HG03103 (cell line): ENCODE measurements around the gene SLC17A6.

Source experiments
- ATAC-seq: cut with Tn5 transposase; IDR thresholded peaks from one replicate; pipeline ENCODE4 v1.9.1; 2021; ENCODE audit warnings: low read depth; ENCODE audit not compliant: unreplicated experiment

The SLC17A6 gene

DNA sequence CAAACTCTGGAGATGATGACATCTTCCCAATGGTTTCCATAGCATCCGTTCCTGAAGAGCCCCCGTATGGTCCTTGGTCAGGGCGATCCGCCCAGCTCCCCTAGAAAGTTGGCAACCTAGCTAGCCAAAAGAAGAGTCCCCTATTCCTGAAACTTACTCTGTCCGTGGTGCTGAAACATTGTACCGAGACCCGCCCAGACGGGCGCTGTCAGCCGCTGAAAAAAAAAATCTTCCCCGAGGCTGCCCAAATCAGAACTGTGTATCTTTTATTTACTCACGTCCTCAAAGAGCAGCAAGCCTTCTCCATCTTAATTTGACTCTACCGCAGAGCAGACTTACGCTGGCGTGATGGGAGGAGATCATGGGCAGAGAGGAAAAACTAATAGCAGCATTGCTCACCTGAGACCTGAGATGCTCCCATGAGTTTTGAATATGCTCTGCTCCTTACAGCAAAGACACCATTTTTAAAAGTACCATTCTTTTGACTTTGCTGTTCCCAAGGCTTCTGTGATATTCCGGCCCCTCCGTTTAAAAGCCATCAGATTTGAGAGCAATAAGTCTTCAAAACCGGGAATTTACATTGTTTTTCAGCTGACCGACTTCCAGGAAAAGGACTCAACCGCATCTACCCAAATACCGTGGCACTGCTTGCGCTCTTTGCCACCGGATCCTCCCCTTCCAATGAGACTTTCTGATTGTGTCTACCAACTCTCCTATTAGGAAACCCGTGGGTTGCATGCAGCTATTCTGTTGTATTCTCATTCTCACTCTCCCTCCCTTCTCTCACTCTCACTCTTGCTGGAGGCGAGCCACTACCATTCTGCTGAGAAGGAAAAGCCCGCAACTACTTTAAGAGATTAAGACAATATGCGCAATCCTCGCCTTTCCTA is at the start of gene SLC17A6:
TSS of gene SLC17A6 (plus strand) at position 786 of the 890 bp plus-strand sequence. CDS start 153 bp downstream, outside the sequence.
- no peak for ATAC-seq

DNA sequence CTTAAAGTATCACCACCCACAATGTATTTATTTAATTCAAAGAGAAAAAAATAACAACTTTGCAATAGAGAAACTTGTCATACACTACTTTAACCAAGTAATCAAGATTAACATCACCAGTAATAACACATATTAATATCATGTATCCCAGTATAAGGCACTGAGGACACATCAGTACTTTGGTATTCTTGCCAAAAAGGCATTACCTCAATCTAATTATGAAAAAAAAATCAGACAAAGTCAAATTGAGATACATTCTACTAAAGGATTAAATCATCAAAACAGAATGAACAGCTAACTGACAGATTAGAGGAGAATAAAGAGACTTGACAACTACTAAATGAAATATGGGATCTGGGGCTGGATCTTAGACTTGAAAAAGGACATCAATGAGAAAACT is 35.8 kb upstream of the SLC17A6 start:
- ATAC-seq, result no peak

DNA sequence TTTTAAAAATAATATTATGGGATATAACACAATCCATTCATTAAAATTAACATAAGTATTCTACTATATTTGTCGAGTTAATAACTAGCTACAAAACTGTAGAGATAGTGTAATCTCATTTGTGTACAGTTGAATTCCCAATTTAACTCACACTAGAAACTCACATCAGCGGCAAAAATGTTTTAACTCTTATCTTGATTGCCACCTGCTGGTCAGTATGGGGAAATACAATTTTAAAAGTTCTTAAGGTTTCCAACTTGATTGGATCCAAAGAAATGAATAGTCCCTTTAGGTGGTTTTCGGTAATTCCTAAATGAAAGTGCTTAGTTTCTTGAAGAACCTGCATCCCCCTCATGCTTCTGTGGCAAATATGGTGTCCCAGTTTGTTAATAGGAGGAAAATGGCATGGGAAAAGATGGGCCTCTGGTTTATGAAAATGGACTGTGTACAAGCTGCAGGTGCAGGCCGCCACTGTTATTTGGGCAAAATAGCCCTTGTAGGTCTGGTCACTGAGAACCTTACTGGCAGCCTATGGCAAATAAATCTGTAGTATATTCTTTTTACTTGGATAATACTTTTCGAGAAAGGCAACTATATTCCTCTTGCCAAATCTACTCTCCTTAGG is 33.7 kb upstream of the SLC17A6 start:
- ATAC-seq, result peak; percentile 60

DNA sequence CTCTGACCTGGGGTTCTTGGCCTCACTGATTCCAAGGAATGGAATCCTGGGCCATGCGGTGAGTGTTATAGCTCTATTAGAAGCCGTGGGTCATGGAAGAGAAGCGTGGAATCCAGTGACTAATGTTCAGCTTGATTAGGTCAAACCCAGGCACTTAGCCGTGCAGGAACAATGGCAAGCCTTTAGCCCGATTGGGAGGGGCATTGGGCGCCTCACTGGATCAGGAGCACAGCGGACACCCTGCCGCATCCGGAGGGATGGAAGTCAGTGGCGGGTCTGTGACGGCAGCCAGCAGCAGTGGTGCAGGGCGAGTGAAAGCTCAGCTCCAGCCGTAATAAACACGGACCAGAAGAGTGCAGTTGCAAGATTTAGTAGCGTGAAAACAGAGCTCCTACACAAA is 20.5 kb upstream of the SLC17A6 start:
- ATAC-seq, result no peak

DNA sequence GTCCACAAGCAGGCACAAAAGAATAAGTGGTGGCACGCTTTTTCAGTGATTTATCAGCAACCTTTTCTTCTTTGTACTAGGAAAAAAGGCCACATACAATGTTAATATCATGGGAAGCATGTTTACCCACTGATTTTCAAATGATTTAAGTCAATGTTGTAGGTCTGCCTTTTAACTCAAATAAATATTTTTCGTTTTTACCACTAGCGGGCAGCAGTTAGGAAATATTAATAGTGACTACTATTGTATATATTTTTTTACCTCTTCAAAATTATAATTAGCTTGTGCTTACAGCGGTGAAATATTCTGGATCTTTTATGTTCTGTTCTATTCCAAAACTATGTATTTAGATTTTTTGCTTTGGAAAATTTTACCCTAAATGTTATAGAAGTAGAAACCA is 6.4 kb upstream of the SLC17A6 start:
- ATAC-seq, result no peak

DNA sequence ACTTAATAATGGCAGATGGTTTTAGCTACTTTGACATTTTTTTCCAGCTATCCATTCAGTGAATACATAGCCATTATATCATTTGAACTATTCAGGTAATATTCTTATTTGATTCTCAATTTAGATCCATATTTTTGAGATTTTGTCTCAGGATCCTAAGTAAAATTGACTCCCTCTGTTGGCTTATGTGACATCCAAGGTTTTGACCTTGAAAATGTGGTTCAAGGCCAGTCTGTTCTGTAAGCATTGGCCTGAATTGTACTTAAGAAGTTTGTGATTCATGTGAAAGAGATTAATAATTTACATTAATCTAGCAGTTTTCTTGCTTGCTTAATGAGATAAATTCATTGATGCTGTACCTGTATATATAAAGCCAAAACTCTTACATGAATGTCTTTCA is 1.6 kb upstream of the SLC17A6 start:
- no peak for ATAC-seq

DNA sequence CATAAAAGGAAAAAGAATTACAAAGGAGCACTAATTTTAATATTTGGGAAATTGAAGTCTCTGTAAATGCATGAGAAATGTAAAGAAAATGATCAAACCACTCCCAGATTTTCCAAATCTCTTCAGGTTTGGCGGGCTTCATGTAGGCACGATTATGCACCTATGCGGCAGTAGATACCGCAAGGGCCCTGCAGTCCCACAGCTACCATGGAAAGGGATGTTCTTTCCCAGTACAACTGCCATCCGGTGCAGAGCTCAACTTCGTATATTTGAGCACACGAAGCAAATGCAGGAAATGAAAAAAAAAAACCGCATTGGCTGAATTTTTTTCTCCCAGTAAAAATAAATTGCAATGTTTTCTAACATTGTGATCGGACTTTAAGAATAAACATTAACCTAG is 1.4 kb downstream of the SLC17A6 start:
- ATAC-seq, result no peak

DNA sequence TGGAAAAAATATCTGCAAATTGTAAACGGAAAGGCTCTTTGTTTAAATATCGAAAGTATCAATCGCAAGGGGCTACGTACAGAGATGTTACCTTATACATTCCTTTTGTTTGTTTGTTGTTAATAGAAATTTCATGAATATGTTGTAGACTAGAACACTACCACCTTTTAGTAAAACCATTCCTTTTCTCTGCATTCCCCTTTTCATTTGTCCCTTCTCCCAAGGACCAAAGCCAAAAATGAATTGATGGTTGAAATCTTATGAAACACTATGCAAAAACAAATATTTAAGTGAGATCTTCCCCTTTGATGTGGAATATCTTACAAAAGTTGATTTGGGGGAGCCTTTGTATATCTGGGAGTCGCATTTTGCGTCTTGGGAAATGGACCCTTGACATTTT is 2.1 kb downstream of the SLC17A6 start:
- ATAC-seq, result no peak

DNA sequence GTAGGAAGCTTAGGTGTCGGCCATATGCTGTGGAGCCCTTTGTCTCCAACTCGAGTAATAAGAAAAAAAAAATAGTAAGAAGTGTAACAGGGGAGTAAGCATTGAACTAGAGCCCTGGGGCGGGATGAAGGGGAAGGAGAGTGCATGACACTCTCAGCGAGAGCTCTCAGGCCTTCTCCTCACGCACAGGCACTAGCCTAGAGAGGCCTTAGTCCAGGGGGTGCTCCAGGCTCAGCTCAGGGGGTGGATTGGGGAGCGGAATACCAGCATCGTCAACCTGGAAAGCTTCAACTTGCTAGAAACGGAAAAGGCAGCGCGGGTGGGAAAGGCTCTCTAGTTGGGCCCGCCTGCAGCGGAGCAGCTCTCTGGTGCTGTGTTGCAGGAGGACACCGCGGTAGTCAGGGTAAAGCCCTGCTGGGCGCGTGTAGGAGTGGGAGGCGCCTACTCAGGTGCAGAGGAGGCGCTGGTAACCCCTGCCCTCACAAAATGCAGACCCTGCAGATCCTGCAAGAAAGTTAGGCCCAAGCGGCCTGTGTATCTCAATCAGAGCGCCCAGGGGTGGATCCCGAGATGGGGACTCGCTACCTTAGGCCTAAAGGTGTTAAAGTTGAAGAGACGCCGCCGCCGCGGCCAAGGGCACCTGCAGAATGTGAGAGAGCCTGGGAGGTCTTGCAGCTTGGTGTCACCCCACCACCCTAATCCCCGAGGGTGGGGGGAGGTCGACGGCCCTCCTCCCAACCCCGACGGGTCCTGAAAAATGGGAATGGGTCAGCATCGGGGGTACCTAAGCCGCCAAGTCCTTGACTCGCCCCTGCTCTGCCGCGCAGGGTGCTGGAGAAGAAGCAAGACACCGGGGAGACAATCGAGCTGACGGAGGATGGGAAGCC is 2.8 kb downstream of the SLC17A6 start:
- no peak for ATAC-seq

DNA sequence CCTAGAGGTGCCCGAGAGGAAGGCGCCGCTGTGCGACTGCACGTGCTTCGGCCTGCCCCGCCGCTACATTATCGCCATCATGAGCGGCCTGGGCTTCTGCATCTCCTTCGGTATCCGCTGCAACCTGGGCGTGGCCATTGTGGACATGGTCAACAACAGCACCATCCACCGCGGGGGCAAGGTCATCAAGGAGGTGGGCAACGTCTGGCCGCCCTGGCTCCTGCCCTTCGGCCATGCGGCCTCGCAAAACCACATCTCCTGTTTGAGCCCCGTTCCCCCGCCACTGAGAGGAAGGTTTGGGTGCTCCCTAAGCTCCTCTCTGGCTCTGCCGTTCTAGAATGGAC is 3.4 kb downstream of the SLC17A6 start:
- no peak for ATAC-seq

DNA sequence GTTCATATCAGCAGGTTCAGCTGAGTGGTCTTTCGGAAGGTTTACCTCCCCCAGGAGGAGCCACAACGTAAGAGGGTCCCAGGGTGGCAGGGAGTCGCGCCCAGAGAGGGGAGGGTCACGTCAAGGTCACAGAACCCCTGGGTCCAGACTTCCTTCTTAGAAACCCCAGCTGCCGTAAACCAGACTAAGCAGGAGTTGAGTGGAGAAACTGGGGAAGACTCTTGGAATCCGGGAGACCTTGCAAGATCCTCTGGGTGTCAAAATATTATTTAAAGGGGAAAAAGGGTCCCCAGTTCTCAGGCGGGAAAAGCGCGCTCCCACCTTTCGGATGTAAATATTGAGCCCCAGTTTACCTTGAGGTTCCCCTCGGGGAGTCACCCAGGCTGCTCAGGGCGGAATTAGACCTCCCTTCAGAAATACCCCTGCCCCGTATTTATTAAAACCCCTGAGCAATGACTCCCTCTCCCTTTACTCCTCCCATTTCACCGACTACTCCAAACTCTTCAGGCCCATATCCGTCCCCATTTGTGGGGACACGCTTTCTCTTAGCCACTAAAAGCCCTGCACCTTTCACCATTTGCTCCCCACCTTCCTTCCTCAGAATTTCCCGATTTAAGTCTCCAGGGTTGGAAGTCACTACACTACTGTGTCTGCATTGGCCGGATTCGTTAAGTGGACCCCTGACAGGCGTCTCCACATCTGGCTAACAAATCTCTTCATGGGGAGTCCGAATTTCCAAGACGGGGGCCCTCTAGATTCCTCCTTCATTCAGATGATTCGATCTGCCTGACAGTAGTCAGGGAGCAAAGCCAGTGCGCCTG is 4.2 kb downstream of the SLC17A6 start:
- ATAC-seq, result no peak

DNA sequence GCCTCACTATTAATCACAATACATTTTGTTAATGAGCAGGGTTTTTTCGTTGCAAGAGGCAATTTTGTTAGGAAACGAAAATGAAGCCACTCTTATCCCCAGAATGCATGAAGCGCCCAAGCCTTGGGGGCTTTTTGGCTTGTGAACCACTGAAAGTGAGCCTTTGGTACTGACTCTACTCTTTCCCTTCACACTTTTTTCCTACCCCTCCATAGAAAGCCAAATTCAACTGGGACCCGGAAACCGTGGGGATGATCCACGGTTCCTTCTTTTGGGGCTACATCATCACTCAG is 4.8 kb downstream of the SLC17A6 start:
- ATAC-seq, result no peak

DNA sequence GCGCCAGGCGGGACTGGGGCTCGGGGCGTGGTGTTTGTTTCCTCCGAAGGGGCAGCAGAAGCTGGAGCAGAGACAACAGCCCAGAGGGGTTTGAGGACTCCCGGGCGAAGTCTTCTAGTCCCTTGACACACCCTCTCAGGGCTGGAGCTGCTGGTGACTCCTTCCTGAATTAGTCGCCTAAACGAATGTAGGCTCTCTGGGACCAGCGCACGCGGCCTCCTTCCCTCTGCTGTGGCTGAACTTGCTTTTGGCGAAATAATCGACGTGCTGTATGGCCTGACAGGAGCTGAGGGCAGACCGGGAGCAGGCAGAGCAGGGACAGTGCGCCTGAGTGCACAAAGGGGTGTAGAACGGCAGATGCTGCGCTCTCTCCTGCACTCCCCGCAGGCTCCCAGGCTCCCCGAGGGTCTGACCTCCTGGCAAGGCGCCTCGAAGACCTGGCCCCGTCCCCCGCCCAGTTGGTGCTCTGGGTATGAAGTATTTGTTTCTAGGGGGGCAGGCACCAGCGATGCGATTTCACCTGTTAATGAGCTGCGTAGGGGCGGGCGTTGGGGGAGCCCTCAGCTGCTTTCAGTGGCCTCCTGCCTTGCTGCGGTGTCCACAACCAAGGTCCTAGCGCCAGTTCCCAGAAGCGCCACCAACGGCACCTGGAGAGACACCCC is 5.3 kb downstream of the SLC17A6 start:
- no peak for ATAC-seq

DNA sequence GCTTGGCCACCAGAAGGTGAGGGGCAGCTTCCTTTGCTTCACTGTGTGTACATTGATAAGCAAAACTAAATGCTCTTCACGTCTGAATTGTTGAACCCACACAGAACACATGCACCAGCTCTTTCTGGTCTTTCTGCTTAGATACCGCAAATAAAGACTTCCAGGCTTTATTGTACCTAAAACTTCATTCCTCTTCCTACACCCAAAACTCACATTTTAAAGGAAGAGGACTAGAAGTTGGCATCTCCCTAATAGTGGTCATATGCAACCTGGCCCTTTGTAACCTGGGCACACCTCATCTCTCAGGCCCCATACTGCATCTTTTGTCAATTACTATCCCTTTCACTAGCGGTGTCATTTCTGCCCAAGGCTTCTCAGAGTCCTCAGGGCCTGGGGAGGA is 5.9 kb downstream of the SLC17A6 start:
- ATAC-seq, result no peak

DNA sequence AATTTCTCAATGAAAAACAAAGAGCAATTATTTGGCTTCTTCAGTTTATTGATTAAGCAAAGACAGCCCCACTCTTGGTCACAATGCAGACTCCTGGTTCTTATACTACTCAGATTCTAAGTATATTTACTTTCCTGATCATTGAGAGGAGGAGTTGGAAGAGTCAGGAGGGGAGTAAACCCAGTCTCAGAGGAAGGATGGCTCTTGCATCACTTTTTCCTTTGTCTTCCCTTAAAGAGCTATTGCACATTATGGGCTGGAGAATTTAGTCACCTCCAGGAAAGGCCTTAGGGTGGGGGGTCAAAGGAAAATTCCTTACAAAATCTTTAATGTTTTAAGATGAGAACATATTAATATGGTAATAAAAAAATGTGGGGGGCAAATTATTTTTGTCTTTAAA is 8.1 kb downstream of the SLC17A6 start:
- no peak for ATAC-seq

DNA sequence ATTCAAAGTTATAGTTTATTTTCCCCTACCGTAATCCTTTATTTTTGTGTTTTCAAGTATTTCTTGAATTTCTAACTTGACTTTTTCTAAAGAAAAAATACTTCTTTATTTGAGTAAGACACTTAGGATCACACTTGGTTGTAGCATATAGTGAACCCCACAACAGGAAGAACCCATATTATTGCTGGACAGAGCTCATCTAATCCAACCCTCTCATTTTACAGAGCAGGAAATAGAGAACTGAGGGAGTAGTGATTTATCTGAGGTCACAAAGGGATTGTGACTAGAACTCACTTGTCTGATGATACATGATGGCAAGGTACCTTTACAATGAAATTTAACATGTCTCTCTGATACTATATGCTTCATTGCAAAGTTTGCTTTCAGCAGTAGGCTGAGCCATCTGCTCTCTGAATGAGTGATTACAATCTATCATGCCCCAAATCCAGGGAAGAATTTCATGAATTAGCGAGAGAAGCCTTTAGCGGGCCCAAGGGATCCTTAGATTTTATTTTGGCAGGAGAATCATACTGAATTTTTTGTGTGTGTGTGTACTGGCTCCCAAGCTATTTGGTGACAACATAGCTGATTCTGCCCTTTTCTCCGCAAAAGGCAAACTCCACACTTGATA is 9.8 kb downstream of the SLC17A6 start:
- no peak for ATAC-seq

DNA sequence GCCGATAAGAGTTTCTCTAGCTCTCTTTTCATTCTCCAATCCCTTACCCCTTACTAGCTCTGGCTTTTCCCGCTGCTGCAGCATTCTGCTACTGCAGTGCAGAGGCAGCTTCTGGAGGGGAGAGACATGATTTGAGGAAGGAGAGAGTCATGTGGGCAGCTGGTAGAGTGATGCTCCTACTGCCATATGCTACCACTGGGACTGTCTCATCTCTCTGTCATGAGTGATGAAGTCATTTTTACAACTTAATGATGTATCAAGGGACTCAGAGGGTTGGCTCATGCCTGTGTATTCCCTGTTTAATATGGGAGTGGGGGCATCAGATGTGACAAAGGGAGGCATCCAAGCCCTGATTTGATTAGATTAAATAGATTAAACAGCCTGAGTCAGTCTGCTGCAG is 11.3 kb downstream of the SLC17A6 start:
- ATAC-seq, result no peak

DNA sequence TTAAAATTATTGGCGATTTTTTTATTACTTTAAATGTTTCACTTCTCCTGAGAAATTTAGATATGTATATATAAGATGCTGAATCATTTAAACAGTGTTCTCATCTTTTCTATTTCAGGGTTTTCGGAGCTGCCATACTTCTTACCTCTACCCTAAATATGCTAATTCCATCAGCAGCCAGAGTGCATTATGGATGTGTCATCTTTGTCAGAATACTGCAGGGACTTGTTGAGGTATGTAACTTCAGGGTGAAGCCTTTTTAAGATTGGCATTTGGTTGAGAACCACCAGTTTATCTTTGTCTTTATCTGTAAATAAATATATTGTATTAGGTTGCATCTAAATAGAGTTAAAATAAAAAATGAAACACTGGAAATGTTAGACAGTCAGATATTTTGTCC is 21.1 kb downstream of the SLC17A6 start:
- ATAC-seq, result no peak

DNA sequence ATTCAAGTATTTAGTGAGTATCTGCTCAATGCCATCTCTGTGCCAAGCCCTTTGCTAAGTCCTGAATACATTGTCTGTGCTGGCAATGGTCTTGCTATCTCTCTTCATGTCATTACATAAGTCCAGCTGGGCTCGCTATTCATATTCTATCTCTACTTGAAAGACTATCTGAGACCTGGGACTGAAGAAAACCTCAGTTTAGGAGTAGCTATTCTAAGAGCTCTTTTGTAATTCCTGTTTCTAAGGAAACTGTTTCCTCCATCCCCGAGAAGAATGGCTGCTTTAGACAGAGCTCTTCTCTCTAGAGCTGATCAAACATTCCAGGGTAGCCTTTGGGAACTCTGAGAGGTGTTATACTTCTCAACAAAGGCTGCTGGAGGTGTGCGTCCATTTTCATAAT is 33.0 kb downstream of the SLC17A6 start:
- ATAC-seq, result no peak

DNA sequence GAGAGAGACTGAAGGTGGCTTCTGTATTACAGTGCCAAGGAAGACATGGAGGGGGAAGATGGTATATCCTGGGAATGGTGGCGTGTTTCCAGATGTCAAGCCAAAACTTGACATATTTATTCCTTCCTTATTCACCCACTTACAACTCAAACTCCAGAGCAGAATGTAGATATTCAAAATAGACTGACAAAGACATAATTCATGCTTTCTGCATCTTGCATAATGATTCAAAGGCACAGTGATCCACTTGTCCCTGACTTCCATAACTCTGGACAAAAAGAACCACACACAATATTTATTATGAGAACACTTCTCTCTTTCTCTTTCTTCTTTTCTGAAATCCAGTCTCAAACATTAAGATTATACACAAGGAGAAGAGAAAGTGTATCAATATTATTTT is 48.9 kb downstream of the SLC17A6 start:
- ATAC-seq, result no peak
